ENCODE results near the gene ZKSCAN5.

DNA sequence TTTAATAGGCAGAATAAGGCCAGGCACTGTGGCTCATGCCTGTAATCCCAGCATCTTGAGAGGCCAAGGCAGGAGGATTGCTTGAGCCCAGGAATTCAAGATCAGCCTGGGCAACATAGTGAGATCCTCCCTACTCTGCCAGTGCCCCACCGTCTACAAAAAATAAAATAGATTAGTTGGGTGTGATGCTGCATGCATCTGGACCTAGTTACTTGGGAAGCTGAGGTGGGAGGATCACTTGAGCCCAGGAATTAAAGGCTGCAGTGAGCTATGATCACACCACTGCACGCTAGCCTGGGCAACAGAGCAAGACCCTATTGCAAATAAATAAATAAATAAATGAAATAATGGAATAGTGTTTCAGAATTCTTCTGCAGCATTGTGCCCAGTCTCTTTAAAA is 31.2 kb downstream of the ZKSCAN5 start:
- TF ChIP-seq, protein P1, sequence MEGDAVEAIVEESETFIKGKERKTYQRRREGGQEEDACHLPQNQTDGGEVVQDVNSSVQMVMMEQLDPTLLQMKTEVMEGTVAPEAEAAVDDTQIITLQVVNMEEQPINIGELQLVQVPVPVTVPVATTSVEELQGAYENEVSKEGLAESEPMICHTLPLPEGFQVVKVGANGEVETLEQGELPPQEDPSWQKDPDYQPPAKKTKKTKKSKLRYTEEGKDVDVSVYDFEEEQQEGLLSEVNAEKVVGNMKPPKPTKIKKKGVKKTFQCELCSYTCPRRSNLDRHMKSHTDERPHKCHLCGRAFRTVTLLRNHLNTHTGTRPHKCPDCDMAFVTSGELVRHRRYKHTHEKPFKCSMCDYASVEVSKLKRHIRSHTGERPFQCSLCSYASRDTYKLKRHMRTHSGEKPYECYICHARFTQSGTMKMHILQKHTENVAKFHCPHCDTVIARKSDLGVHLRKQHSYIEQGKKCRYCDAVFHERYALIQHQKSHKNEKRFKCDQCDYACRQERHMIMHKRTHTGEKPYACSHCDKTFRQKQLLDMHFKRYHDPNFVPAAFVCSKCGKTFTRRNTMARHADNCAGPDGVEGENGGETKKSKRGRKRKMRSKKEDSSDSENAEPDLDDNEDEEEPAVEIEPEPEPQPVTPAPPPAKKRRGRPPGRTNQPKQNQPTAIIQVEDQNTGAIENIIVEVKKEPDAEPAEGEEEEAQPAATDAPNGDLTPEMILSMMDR (IDR thresholded peaks at IDR 0.05; ENCODE audit: insufficient read depth, low read length, poor library complexity, severe bottlenecking), result no peak
- TF ChIP-seq EZH2phosphoT487 (conservative IDR thresholded peaks at IDR 0.05; ENCODE audit: low read length), result no peak
